HG03521 (cell line): ENCODE results near the gene GLMP.

Source experiments
- ATAC-seq: cut with Tn5 transposase; IDR thresholded peaks from one replicate; pipeline ENCODE4 v1.9.1; 2021; ENCODE audit warnings: mild to moderate bottlenecking, moderate library complexity; ENCODE audit not compliant: unreplicated experiment

Gene GLMP

DNA sequence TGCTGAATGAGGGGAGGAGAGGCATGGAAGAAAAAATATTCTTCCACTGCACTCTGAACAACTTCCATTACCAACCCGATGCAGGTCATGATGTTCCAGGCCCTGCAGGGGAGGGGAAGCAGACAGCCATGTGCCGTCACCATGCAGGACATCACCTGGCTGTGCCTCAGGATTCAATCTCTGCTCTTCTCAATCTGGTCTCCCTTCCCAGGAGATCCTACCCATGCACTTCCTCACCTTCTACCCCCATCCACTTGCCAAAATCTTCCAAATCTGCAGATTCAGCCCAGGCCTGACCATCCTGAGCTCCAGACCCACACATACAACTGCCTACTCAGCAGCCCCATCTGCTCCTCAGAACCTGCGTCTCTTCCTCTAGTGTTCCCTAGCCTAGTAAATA lies 41.8 kb downstream of the GLMP start:
- no peak for ATAC-seq

DNA sequence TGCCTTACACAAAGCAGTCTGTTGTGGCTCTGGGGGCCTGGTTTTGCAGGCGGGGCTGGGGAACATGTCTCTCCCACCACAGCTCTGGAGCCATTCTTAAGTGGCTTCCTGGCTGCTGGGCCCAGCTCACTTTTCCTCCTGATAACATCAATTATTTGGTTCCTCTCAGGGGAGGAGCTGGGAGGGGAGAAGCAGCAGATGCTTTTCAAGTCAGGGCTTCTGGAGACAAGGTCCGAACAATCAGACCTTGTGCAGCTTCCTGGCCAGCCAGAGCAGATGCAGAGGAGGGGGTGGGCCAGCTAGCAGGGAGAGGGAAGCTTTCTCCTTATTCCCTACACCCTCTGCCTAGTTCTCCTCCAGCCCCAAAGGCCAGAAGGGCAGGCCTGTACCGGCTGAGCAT lies 44.0 kb downstream of the GLMP start:
- no peak for ATAC-seq

DNA sequence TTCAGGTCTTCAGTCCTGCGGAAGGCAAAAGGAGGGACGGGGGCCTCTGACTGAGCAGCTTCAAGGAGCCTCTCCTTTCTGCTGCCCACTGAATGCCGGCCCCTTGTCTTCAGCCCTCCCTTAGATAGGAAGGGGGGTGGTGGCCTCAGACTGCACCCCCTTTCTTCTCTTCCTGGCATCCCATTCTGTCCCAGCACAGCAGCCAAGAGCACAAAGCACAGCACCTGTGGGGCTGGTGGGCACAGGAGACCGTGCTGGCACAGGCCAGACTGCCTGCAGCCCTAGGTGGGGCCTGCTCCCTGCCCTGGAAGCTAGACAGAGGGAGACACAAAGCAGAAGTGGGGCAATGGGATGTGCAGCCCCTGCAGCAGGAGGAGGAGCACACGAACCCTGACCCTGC lies 45.9 kb downstream of the GLMP start:
- no peak for ATAC-seq

DNA sequence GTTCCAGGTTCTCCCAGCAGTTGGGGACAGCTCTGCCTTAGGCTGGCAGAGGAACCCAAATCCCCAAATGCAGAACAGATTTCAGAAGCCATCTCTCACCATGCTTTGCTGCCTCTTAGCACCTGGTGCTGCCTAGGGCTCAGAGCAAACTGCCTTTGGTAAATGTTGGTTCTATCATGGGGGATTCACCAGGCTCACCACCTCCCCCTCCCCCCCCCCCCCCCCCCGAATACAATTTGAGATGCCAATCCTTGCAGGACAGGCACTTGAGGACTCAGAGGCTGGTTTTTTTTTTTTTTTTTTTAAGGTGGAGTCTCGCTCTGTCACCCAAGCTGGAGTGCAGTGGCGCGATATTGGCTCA lies 47.2 kb downstream of the GLMP start:
- ATAC-seq, result no peak

DNA sequence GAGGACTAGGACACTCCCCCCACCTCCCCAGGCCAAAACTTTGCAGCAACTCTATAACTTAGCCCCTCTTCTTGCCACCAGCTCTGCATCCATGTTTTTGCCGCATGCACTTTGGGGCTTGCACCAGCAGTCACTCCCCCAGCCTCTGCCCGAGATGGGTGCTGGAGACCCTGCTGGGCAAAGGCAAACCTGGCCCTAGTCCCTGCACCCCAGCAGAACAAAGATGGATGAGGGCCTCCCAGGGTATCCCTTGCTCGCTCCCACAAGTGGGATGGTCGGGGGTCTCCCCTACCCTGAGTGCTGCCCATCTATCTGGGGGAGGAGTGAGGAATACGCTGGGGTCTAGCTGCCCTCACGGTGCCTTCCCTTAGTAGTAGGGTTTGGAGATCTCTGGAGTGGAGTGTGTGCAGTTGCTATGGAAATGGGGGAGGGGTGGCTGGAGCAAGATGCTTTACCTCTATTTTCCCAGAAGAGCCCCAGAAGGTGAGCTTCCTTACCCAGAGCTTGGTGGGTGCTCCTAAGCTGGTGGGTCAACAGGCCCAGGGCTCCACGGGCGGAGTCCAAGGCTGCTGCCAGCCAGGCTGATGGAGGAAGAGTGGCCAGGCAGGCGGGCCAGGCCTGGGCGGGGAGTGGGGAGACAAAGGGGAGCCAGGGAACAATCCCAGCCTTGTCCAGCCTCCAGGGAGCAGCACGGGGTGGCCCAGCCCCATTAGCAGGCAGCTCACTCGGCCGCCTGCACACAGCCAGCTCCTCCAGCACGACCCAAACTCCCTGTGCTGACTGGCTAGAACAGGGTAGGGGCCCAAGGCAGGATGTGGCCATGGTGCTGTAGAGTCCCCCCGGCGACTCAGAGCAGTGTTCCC lies 47.8 kb downstream of the GLMP start, which contains the start of gene PAQR6:
Gene PAQR6, minus strand, starts transcription at position 597 of the 863 bp plus-strand sequence. CDS start 1,325 bp downstream, outside the sequence.
- no peak for ATAC-seq

DNA sequence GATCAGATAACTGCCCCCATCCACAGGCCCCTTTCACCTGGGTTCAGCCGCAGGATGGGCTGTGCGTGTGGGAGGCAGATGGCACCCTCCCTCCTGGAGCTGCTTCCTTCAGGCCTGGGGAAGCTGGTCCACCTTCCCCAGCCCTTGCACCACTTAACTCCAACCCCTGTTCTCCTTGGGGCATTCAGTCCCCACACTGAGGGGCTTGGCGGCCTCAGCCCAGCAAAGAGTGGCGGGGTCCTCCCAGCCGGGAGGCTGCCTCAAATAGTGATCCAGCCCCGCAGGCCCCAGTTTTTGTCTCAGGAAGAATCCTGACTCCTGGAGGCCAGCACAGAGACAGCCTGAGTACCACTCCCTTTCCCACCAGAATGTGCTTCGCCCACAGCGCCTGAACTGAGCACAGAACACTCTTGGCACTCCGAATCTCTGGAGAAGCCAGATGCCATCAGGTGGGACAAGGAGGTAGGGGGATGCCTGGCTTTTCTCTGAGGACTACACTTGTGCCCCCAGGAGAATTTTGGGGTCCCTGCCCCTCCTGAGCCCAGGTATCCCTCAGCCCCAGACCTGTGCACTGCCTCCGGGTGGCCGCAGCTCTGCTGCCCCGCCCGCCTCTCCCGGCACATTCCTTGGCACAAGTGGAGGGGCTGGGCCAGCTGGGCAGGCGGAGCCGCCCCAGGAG lies 48.6 kb downstream of the GLMP start:
- no peak for ATAC-seq

DNA sequence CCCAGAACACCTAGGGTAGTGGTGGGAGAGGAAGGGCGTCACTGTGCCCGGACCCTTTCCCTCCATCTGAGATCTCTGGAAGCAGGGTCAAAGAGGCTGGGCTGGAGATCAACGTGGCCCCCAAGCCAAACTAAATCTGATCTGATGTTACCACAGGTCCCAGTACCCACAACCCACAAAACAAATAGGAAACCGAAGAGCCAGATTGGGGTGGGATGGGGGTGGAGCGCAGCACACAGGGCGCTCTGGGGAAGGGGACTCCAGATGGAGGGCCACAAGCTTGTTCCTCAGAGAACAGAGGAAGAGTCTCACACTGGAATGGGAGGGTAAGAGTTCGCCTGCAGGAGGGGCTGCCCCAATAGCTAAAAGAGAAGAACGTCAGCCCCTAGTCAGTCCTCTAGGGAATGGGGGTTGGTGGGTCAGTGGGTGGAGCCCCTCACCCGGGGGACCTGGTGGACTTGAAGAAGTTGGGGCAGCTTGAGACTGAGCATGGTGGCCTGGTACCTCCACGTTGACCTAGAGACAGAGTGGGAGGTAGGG lies 49.2 kb downstream of the GLMP start:
- ATAC-seq, result no peak

DNA sequence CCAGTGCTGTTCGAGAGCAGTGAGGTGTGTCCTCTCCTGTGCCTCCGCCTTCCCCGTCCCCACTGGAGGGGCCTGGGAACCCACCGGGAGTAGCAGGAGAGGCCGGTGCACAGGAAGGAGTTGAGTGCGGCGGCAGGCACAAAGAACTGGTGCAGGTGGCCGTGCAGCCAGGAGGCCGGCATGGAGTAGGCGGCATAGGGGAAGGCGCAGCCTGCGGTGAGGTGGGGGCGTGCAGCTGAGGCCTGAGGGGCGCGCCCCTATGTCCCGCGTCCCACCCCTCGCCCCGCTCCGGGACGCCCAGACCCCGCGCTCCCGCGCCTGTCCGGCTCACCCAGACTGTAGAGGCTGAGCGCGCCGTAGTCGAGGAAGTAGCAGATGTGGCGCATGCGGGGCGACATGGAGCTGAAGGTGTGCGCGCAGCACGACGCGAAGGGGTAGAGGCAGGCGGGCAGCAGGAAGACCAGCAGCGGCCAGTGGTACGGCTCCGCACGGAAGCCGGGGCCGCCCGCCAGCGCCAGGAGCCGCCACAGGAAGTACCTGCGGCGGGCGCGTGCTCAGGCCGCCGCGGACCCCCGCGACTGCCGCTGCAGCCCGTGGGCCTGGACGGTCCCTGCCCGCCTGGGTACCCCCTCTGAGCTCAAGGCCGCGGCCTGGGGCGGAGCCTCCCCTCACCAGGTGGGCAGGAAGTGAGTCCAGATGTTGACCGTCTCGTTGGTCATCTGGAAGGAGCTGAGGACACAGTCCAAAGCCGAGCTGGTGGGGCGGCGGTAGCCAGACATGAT lies 49.8 kb downstream of the GLMP start:
- no peak for ATAC-seq

DNA sequence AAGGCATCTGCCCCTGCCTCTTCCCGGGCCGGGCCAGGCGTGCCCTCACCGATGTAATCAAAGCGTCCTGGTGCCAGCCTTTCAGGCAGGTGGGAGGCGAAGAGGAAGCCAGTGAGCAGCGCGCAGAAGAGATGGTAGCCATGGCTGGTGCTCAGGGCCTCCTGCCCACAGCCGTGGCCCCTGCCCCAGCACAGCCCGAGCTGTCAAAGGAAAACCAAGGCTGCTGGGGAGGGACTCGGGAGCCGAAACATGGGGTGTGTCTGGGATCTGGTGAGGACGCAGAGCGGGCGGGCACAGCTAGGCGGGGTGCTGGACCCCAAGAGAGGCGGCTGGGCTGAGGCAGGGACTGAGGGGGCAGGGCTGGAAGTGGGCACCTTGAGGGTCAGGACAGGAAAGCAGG lies 50.8 kb downstream of the GLMP start:
- no peak for ATAC-seq

DNA sequence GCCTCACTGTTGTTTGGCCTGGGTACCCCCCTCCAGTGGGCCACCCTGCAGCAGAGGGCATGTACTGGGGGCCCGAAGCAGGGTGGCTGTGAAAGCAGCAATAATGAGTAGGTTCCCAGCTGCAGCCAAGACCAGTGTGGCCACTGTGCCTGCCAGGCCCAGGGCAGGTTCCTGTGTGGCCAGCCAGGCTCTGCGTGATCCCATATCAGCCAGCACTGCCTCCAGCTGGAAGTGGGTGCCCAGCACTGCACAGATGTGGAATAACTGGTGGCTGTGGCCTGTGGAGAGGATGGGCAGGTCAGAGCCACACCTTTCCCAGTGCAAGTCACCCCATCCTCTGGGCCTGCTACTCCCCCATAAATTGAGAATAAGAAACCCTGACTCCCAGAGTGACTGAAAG lies 51.4 kb downstream of the GLMP start:
- ATAC-seq, result no peak

DNA sequence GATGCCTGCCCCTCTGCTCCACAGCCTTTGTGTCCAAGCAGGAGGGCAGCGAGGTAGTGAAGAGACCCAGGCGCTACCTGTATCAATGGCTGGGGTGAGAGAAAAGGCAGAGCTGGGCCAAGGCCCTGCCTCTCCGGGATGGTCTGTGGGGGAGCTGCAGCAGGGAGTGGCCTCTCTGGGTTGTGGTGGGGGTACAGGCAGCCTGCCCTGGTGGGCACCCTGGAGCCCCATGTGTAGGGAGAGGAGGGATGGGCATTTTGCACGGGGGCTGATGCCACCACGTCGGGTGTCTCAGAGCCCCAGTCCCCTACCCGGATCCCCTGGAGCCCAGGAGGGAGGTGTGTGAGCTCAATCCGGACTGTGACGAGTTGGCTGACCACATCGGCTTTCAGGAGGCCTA lies 52.7 kb downstream of the GLMP start:
- no peak for ATAC-seq
